Bone marrow (tissue), 2 donors: Measurements from ENCODE around the gene ZNF79.

Experiments used
- DNase-seq, 2 donors: peaks; one replicate each; lab custom pipeline; 2025; lab: John Stamatoyannopoulos, UW

Gene ZNF79

DNA sequence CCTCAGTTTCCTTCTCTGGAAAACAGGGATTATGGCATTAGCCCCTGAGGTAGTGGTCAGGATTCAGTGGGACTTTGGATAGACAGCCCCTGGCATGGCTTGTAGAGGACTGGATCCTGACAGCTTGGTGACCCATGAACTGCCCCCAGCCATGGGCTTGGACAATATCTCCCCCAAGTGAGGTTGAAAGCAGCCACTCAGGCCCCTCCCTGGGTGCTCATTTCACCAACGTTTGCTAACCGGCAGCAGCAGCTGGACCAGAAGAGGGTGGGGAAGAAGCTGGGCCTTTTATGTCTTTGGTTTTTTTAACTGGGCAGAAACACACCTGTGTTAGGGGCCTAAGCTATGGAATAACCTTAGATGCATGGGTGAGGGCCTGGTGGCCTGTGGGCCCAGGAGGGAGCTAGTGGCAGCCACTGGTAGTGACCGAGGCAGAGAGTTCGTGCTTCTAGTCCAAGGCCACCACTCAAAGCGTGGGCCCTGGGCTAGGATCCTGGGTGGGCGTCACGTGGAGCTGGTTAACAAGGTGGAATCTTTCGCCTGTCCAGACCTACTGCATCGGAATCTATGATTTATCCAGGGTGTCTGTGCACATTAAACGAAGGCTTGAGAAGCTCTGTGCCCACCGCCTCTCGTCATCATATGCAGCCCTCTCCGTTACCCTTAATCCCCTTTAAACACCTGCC is 25.3 kb upstream of the ZNF79 start:
- no peak for DNase-seq

DNA sequence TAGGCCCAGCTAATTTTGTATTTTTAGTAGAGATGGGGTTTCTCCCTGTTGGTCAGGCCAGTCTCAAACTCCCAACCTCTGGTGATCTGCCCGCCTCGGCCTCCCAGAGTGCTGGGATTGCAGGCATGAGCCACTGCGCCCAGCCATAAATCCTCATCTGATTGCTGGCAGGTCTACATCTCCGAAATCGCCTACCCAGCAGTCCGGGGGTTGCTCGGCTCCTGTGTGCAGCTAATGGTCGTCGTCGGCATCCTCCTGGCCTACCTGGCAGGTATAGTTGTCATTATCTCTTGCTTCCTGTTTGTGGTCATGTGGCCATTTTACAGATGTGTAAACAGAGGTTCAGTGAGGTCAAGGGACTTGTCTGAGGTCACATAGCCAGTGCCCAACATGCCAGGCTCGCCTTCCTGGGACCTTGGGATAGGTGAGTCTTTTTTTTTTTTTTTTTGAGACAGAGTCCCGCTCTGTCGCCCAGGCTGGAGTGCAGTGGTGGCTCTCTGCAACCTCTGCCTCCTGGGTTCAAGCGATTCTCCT is 24.4 kb upstream of the ZNF79 start:
- no peak for DNase-seq

DNA sequence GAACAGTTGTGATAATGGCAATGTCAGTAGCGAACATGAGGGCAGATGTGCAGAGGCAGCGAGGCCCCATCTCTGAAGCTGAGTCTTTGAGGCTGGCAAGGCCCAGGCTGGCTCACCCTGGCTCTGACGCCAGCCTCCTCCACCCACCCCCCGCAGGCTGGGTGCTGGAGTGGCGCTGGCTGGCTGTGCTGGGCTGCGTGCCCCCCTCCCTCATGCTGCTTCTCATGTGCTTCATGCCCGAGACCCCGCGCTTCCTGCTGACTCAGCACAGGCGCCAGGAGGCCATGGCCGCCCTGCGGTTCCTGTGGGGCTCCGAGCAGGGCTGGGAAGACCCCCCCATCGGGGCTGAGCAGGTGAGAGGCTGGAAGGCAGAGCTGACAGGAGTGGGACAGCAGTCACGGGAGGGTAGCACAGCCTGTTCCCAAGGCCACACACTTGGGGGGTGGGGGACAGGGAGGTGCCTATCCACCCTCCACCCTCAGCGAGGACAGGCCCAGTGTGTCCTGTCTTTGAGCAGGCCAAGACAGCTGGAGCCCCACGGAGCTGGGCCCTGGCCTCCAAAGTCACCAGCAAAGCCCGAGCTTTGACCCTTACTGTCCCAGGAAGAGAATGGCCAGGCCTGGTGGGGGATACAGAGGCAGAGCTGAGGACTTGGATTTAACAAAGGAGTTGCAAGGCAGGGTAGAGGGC is 21.6 kb upstream of the ZNF79 start:
- no peak for DNase-seq

DNA sequence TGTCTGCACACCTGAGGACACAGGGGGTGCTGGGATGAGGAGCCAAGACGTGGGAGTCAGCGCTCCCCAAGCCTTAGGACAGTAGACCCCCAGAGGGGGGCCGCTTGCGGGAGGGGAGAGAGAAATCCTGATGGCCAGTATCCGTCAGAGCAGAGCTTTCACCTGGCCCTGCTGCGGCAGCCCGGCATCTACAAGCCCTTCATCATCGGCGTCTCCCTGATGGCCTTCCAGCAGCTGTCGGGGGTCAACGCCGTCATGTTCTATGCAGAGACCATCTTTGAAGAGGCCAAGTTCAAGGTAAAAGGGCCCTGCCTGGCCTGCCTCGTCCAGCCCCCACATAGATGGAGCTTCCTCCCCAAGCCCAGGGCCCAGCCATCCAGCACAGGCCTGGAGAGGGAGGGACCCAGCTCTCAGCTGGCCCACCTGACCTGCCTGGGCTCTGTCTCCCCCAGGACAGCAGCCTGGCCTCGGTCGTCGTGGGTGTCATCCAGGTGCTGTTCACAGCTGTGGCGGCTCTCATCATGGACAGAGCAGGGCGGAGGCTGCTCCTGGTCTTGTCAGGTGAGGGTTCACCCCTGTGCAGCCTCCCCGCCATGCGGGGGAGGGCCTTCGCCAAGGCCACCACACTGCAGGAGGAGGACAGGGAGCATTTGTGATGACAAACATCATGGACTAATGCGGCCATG is 20.5 kb upstream of the ZNF79 start:
- no peak for DNase-seq

DNA sequence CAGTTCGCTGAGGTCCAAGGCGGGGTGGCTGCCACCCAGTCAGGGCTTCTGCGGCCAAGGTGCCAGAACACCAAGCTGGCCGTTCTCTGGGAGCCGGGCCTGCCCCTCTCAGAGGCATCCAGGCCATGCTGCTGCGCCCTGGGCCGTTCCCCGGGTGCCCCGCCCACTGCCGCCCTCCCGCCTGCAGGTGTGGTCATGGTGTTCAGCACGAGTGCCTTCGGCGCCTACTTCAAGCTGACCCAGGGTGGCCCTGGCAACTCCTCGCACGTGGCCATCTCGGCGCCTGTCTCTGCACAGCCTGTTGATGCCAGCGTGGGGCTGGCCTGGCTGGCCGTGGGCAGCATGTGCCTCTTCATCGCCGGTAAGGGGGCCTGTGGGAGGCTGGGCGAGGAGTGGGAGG is 19.6 kb upstream of the ZNF79 start:
- no peak for DNase-seq

DNA sequence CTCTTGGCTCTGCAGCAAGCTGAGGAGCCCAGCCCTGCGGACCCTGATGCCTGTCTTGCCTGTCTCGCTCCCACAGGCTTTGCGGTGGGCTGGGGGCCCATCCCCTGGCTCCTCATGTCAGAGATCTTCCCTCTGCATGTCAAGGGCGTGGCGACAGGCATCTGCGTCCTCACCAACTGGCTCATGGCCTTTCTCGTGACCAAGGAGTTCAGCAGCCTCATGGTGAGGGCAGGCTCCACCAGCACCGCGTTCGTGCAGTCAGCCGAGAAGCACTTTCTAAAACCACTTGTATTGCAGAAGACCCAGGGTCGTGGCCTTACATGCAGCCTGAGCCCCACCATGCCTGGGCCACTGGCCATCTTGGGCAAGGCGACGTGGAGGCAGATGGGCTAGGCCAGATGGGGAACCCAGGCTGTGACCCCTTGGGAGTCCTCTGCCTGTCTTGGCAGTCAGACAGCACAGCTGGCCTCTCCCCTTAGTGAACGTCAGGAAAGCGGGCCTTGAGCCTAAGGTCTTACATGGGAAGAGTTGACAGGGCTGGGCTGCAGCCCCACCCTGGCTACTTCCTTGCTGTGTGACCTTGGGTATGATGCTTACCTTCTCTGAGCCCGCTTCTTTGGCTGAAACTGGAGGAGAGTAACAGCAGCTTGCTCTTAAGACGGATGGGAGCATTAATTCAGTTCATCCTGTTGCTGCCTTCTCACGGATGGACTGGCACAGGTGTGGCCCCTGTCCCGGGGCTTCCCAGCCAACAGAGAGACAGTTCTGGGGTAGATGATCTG is 18.6 kb upstream of the ZNF79 start:
- DNase-seq, result no peak

DNA sequence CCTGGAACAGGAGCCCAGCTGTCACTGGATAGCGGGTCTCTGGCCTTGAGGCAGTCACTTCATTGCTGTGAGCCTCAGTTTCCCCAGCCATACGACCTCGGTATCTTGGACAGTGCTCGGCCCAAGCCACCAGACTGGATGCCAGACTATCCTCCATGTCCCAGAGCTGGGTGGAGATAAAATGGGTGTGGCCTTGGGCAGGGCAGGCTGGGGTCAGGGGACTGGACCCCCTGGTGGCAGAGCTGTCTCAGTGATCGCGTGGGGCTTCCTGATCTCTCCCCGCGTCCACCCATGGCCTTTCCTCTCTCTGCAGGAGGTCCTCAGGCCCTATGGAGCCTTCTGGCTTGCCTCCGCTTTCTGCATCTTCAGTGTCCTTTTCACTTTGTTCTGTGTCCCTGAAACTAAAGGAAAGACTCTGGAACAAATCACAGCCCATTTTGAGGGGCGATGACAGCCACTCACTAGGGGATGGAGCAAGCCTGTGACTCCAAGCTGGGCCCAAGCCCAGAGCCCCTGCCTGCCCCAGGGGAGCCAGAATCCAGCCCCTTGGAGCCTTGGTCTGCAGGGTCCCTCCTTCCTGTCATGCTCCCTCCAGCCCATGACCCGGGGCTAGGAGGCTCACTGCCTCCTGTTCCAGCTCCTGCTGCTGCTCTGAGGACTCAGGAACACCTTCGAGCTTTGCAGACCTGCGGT is 17.2 kb upstream of the ZNF79 start:
- no peak for DNase-seq

DNA sequence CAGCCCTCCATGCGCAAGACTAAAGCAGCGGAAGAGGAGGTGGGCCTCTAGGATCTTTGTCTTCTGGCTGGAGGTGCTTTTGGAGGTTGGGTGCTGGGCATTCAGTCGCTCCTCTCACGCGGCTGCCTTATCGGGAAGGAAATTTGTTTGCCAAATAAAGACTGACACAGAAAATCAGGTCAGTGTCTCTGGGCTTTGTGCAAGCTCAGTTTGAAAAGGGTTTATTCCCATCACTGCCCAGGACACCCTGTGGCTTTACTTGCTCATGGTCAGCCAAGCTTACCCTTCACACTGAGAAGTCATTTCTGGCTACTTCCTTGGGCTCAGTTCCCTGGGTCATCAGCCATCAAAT is 16.7 kb upstream of the ZNF79 start:
- DNase-seq, result no peak

DNA sequence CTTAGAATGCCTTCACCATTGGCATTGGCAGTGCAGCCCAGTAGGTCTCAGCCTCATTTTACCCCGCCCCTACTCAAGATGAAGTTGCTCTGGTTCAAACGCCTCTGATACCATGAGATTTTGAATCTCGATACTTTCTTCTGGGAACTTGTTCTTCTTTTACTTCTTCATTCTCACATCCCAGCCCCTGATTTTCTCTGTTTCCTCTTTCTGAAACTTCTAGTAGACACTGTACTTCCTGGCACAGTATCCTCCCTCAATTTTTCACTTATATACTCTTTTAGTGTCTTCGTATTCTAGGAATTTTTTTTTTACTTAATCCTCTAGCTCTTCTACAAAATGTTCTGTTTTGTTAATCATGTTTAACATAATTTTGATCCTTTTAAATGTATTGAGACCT is 13.1 kb upstream of the ZNF79 start:
- DNase-seq, result peak in 1 of 2 donors; percentile 29

DNA sequence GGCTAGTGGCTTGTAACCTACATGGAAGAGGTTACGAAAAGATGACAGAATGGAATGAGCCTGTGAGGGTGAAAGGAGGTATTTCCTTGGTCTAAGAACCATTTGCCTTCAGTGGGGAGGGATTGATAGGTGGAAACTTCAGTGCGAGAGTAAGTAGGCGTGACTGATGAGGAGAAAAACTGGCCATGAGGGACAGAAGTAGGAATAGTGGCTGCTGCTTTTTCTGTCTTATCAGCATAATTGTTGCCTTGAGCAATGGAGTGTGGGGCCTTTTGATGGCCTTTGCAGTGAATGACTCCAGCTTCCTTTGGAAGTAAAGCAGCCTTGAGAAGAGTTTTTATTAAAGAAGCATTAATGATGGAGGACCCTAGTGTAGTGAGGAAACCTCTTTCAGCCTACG is 9.0 kb upstream of the ZNF79 start:
- no peak for DNase-seq

DNA sequence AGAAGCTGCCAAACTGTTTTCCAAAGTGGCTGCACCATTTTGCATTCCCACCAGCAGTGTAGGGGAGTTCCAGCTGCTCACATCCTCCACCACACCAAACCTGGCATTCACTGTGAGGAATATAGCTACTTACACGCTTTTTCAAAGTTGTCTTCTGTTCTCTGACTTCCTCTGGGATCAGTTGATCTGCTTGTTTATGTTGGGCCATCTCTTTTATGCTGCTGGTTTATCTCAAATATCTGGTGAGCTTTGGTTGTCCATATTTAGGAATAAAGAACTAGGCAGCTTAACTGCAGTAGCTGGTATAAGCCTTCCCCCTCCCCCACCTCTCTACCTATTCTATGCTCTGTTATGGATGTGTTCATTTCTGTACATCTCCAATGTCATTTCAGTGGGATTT is 8.5 kb upstream of the ZNF79 start:
- DNase-seq, result no peak

DNA sequence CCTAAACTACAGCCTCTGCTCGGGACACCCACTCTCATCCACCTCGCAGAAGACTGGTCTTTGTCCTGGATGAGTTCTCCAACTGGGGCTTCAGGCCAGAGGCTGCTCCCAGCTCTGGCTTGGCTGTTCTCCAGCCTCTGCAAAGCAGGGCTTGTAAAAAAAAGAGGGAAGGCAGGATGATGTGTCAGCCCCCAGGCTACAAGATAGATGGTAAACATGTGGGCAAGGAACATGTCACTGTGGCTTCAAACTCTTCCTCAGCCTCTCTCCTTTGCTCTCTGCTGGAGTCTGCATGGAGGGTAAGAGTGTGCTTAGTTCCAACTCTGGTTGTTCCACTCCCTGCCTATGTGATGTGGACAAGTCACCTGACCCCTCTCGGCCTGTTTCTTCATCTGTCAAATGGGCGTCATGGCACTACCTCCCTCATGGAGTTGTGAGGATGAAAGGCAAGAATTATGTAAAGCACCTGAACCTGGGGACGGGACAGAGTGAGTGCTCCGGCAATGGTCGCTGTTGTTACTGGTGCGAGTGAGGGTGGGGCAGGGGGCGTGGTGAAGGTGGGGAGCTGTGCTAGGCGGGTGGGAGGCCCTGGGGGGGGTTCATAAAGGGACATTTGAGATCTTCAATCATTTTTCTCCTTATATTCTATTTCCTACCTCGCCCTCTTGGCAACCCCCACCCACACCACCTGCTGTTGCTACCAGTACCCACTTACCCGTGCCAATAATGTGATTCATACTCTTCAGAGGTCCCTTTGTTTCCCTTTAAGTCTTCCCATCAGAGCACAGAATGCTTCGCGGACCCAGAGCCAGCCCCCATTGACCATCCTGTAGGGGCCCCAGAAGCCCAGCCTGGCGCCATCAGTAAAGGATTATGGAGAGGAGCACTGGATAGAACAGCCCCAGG is 6.8 kb upstream of the ZNF79 start:
- no peak for DNase-seq

DNA sequence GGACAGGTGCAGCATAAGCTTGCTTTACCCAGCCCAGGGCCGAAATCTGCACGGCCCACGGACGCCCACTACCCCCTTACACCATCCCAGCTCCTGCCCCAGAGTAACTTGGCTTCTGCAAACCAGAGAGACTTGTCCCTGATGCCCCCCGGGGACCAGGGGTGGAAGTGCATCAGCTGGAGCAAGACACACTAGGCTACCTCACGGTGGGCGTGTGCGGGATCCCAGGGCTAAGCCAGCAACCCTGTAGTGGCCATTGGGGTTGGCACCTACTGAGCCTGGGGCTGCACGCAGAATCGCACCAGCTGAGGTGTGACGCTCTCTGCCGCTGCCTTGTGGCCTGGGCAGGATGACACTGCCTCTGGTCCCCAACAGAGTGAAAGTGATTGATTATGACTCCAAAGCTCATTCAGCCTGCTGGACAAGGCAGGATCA is 6.1 kb upstream of the ZNF79 start:
- DNase-seq, result no peak

DNA sequence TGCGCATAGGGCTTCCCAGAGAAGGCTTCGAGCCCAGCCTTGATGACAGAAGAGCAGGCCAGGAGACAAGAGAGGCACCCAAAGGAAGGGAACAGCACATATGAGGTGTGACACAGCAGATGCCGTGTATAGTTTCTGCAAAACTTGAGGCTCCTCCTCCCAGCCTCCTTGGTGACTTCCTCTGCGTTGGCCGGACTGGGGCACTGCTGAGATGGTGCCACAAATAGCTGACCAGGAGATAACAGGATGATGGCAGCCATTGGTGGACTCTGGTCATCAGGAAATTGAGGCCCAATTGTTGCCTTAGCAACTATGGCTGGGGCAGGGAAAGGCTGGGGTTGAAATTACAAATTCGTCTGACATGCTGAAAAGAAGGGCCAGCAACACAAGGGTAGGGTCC is 4.8 kb upstream of the ZNF79 start:
- DNase-seq, result no peak

DNA sequence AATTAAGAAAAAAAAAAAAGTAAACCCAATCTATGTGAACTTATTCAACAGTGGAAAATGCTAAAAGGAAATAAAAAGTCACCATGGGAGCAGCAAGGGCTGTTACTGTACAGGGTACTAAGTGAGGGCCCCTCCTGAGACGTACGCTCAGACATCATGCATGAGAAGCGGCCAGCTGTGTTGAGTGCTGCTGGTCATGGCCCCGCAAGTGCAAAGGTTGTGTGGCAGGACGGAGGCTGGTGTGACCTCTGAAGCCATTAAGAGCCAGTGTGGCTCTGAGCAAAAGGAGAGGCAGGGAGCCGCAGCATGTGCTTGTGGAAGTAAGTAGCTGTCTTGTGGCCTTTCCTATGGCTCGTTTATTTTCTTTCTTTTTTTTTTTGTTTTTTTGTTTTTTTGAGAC is 3.1 kb upstream of the ZNF79 start:
- DNase-seq, result no peak

DNA sequence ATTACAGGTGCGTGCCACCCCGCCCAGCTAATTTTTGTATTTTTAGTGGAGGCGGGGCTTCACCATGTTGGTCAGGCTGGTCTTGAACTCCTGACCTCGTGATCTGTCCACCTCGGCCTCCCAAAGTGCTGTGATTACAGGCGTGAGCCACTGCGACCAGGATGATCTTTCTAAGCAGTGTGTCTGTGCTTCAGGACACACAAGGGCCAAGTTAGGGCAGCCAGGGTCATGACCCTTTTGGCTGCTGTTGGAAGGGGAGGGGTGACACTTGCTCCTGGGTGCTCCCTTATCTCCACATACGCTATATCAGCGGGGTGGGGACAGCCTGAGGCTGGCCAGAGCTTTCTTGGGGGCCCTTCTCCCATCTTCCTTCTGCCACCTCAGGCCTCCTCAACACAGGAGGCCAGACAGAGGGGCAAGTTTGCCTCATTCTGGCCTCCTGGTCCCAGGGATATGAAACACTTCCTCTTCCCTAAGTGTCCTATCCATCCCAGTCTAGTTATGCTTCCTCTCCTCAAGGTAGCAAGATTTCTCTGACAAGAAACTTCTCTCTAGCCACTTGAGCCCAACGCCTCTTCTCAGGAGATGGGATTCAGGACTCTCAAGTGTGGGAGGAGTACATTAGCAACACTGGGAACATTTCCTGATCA is 1.9 kb upstream of the ZNF79 start:
- no peak for DNase-seq

DNA sequence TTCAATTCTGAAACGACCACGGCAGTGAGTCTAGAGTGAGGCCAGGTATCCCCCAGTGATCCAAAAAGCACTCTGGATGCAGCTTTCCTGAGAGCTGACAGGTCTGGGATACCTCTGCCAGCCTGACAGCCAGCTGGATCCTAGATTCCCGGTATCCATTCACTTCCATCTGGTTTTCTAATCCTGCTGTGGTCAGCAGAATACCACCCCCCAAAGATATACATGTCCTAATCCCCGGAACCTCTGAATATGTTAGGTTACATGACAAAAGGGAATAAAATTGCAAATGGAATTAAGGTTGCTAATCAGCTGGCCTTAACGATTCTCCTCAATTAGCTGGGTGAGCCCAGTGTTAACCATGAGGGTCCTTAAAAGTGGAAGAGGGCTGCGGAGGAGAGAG is 1.4 kb upstream of the ZNF79 start:
- no peak for DNase-seq

DNA sequence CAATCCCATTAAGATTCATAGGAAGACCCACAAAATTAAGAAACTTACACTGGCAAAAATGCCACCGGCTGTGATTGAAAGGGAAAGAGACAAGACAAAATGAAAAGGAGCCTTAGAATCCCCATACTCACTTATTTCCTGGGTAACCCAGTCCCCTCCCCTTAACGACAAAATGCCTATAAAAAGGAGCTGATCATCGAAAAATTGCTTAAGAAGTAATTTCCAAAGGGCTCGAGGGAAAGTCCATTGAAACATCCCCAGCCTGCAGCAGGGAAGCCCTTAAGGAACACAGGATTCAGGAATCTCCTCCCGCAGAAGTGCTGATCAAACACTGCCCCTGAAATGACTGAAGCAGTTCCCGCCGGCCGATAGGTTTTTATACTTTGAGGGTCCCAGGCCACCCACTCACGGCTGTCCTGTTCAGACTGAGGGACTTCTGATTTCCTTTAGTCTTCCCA is 677 bp upstream of the ZNF79 start:
- no peak for DNase-seq

DNA sequence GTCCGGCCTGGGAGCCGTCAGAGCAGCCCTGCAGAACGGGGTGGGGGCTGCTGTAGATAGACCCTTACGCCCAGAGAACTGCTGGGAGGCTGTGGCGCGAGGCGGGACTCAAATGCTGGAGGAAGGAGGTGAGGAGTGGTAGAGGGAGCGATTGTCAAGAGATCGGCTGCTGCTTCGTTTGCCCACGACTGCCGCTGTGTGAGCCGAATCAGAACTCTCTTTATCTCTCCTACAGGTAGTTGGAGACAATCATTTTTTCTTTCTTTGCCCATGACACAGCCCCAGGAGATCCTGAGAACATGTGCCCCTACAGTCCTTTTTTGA is 456 bp downstream of the ZNF79 start:
- no peak for DNase-seq

DNA sequence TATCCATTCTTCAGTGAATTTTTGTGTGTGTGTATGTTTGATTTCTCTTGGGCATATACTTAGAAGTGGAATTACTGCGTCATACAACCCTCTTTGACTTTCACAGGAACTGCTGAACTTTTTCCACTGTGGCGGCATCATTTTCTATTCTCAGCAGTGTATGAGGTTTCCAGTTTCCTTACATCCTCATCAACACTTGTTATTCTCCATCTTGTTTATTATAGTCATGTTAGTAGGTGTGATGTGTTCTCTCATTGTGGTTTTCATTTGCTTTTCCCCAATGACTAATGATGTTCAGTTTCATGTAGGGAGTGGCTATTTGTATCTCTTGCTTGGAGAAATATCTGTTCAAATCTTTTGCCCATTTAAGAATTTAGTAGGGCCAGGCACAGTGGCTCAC is 2.6 kb downstream of the ZNF79 start:
- no peak for DNase-seq
